ENCODE data around the gene BEGAIN.

The BEGAIN gene

DNA sequence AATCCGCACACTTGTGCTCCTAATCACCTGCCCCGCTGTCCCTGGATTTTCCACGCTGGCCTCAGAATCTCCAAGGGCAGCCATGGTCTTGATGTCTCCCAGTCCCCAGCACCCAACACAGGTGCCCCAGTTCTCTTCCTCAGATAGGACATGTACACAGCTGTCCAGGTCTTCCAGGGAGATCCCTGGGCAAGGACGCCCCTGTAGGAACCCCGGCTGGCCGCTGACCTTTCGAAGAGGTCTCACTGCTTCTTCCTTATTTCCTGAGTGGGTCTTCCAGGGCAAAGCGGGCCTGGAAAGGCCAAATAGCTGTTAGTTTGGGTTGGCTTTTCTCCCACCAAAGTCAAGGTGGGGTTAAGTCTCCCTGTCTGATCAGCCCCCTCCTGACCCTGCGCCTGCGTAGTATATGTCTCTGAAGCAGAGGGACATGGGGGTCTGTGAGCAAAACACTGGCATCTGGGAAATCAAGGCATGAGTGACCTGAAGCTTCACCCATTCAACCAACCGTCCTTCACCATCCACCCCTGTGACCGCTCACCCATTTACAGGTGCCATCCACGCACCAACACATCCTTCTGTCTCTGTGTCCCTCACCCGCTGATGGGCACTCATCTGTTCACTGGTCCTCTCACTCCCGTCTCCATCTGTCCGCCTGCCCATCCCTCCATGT lies 4.6 kb downstream of the BEGAIN start:
- Histone ChIP-seq H3K9ac (no peak overlapping the region), H3K9me3 (replicated peaks in 1 of 11) (peaks cover 0 to 11% (median 6%) of the 10 kb centered on the region in 11 experiments; a peak in 9 of 22 replicates), H3K27ac (no peak overlapping the region), H3K36me3 (no peaks in the 10 kb centered on the region), H3K4me1 (peaks cover 11 to 23% (median 16%) of the 10 kb centered on the region in 10 experiments; a peak in 19 of 20 replicates), H3K27me3 (peaks cover 11 to 20% (median 15%) of the 10 kb centered on the region in 11 experiments; a peak in 21 of 22 replicates), H3K4me2 (no peak overlapping the region), H4K20me1 (peaks cover 0 to under 1% (median 0%) of the 10 kb centered on the region in 11 experiments; a peak in 3 of 22 replicates), H3K4me3 (no peak overlapping the region)
- no peak for TF ChIP-seq Cebpa-rat (IDR thresholded peaks at IDR 0.05)

GRCh38 chr14:100581228-100582145 lies 5.7 kb downstream of the BEGAIN start:
- H4K20me1 ChIP-seq, result no peaks in the 10 kb centered on the region; a peak in 2 of 22 replicates
- H3K27ac ChIP-seq, result no peak overlapping the region
- peaks cover 8 to 18% (median 9%) of the 10 kb centered on the region in 10 experiments; a peak in 19 of 20 replicates for H3K4me1 ChIP-seq
- H3K4me2 ChIP-seq, result no peak overlapping the region
- no peak for TF ChIP-seq Cebpa-rat (IDR thresholded peaks at IDR 0.05)
- H3K9ac ChIP-seq, result no peak overlapping the region
- H3K36me3 ChIP-seq, result no peaks in the 10 kb centered on the region
- H3K27me3 ChIP-seq, result peaks cover under 1 to 9% (median 5%) of the 10 kb centered on the region in 11 experiments; a peak in 16 of 22 replicates
- peaks cover 0 to 11% (median 6%) of the 10 kb centered on the region in 11 experiments; a peak in 9 of 22 replicates for H3K9me3 ChIP-seq (replicated peaks in 1 of 11)
- no peak overlapping the region for H3K4me3 ChIP-seq

GRCh38 chr14:100580316-100581227 lies 6.6 kb downstream of the BEGAIN start:
- Histone ChIP-seq H3K4me2 (no peak overlapping the region), H4K20me1 (no peaks in the 10 kb centered on the region; a peak in 2 of 22 replicates), H3K36me3 (no peaks in the 10 kb centered on the region), H3K27ac (no peak overlapping the region), H3K27me3 (no peaks in the 10 kb centered on the region; a peak in 2 of 22 replicates), H3K4me3 (no peak overlapping the region), H3K9ac (no peak overlapping the region), H3K4me1 (peaks cover 0 to 14% (median 7%) of the 10 kb centered on the region in 10 experiments; a peak in 16 of 20 replicates), H3K9me3 (replicated peaks in 1 of 11) (peaks cover 0 to 11% (median 6%) of the 10 kb centered on the region in 11 experiments; a peak in 9 of 22 replicates)
- no peak for TF ChIP-seq Cebpa-rat (IDR thresholded peaks at IDR 0.05)

DNA sequence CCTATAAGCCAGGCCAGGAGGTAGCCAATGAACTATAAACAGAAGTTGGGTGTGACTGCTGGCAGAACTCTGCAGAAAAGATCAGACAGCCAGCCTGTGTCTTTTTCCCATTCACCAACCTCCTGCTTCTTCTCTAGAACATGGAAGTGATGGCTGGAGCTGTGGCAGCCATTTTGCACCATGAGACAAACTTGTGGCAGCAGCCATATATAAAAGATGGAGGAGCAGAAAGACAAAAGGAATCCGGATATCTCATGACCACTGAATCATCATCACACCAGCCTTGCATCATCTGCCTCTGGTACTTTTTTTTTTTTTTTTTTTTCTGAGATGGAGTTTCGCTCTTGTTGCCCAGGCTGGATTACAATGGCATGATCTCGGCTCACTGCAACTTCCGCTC lies 8.7 kb downstream of the BEGAIN start:
- 0 out of 22 replicates have a peak, but pooled peaks cover 0 to 4% (median 0%) of the 10 kb centered on the region in 11 experiments for H3K27me3 ChIP-seq
- peaks cover 0 to 35% (median 27%) of the 10 kb centered on the region in 10 experiments; a peak in 16 of 20 replicates for H3K4me1 ChIP-seq
- no peak overlapping the region for H3K27ac ChIP-seq
- no peak overlapping the region for H3K9ac ChIP-seq
- H3K4me3 ChIP-seq, result no peak overlapping the region
- no peaks in the 10 kb centered on the region for H3K36me3 ChIP-seq
- peaks cover 0 to 11% (median 6%) of the 10 kb centered on the region in 11 experiments; a peak in 9 of 22 replicates for H3K9me3 ChIP-seq (replicated peaks in 1 of 11)
- H4K20me1 ChIP-seq, result peaks cover 0 to 8% (median 0%) of the 10 kb centered on the region in 11 experiments; a peak in 3 of 22 replicates
- no peak overlapping the region for H3K4me2 ChIP-seq
- no peak for TF ChIP-seq Cebpa-rat (IDR thresholded peaks at IDR 0.05)

GRCh38 chr14:100577986-100578431 lies 9.2 kb downstream of the BEGAIN start:
- Histone ChIP-seq H3K9ac (no peak overlapping the region; a peak in 1 of 22 replicates), H3K4me1 (peaks cover 0 to 39% (median 32%) of the 10 kb centered on the region in 10 experiments; a peak in 16 of 20 replicates), H4K20me1 (peaks cover 0 to 8% (median 0%) of the 10 kb centered on the region in 11 experiments; a peak in 3 of 22 replicates), H3K27ac (no peak overlapping the region), H3K27me3 (0 out of 22 replicates have a peak, but pooled peaks cover 0 to 4% (median 0%) of the 10 kb centered on the region in 11 experiments), H3K9me3 (replicated peaks in 1 of 11) (peaks cover 0 to 11% (median 6%) of the 10 kb centered on the region in 11 experiments; a peak in 9 of 22 replicates), H3K4me2 (no peak overlapping the region), H3K36me3 (no peaks in the 10 kb centered on the region), H3K4me3 (no peak overlapping the region)
- TF ChIP-seq Cebpa-rat (IDR thresholded peaks at IDR 0.05), result no peak

GRCh38 chr14:100577321-100577985 lies 9.8 kb downstream of the BEGAIN start:
- Histone ChIP-seq H3K4me3 (no peak overlapping the region), H3K27ac (no peak overlapping the region), H3K4me2 (no peak overlapping the region), H3K9ac (no peak overlapping the region; a peak in 1 of 22 replicates), H4K20me1 (peaks cover 0 to 12% (median 0%) of the 10 kb centered on the region in 11 experiments; a peak in 7 of 22 replicates), H3K36me3 (no peaks in the 10 kb centered on the region), H3K27me3 (peaks cover 0 to 9% (median 0%) of the 10 kb centered on the region in 11 experiments; a peak in 6 of 22 replicates), H3K4me1 (peaks cover 0 to 45% (median 38%) of the 10 kb centered on the region in 10 experiments; a peak in 16 of 20 replicates), H3K9me3 (replicated peaks in 1 of 11) (peaks cover 0 to 11% (median 6%) of the 10 kb centered on the region in 11 experiments; a peak in 9 of 22 replicates)
- no peak for TF ChIP-seq Cebpa-rat (IDR thresholded peaks at IDR 0.05)
